Measurements from ENCODE around the gene GABRR1.

GABRR1 gene

DNA sequence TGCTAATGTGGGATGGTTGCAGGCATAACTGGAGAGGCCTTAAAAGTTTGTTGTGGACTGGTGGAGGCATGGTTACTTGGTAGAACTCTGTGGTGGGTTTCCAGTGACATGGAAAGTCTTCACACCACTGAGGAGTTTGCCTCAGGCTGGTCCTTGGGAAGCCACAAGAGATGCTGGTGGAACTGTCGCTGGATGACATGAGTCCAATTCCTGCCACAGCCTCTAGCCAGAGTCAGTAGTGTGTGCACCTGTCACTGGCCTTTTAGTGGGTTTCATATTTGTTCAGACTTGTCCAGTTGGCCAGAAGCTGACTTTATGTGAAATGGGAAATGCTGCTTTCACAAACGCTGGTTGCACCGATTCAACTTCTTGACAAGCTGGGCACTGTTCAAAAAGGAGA is 85.6 kb downstream of the GABRR1 start:
- TF ChIP-seq, protein P1, sequence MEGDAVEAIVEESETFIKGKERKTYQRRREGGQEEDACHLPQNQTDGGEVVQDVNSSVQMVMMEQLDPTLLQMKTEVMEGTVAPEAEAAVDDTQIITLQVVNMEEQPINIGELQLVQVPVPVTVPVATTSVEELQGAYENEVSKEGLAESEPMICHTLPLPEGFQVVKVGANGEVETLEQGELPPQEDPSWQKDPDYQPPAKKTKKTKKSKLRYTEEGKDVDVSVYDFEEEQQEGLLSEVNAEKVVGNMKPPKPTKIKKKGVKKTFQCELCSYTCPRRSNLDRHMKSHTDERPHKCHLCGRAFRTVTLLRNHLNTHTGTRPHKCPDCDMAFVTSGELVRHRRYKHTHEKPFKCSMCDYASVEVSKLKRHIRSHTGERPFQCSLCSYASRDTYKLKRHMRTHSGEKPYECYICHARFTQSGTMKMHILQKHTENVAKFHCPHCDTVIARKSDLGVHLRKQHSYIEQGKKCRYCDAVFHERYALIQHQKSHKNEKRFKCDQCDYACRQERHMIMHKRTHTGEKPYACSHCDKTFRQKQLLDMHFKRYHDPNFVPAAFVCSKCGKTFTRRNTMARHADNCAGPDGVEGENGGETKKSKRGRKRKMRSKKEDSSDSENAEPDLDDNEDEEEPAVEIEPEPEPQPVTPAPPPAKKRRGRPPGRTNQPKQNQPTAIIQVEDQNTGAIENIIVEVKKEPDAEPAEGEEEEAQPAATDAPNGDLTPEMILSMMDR (IDR thresholded peaks at IDR 0.05) = no peak
